Sigmoid colon (tissue), 3 donors: ENCODE data around the gene LARGE2.

Experiments used
- POLR2A ChIP-seq, 2 donors: fragments of 450-650 bp; IDR thresholded peaks; one replicate each; pipeline ENCODE4 v1.6.1; 2016; ENCODE audit warnings: antibody characterized with exemption in 2 of 2, mild to moderate bottlenecking in 2 of 2, moderate library complexity in 2 of 2
- TF ChIP-seq, protein P1 (sequence below), 4 experiments: fragments of 450-650 bp in 3 of 4; fragments of 200-600 bp in 1 of 4; IDR thresholded peaks; one replicate each; pipeline ENCODE4 v1.5.1; 2016 to 2019; ENCODE audit warnings: antibody characterized with exemption in 4 of 4, mild to moderate bottlenecking in 3 of 4, moderate library complexity in 2 of 4

DNA sequence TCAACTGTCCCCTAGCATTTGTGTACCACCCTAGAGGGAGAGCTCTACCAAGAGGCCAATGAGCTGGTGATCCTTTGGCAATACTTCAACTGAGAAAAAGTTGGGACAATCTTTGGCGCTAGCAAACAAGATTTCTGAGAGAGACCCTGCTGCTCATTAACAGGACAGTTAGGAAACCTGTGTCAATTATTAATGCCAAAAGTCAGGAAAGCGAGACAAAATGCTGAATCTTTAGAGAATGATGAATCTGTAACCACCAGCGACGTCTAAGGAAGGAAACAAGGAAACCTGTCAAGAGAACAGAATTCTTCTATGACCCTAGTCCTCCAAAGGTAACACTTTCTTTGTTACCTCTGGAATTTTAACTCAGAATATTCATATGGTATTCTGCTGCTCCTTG is 19.9 kb downstream of the LARGE2 start:
- TF ChIP-seq, protein P1, sequence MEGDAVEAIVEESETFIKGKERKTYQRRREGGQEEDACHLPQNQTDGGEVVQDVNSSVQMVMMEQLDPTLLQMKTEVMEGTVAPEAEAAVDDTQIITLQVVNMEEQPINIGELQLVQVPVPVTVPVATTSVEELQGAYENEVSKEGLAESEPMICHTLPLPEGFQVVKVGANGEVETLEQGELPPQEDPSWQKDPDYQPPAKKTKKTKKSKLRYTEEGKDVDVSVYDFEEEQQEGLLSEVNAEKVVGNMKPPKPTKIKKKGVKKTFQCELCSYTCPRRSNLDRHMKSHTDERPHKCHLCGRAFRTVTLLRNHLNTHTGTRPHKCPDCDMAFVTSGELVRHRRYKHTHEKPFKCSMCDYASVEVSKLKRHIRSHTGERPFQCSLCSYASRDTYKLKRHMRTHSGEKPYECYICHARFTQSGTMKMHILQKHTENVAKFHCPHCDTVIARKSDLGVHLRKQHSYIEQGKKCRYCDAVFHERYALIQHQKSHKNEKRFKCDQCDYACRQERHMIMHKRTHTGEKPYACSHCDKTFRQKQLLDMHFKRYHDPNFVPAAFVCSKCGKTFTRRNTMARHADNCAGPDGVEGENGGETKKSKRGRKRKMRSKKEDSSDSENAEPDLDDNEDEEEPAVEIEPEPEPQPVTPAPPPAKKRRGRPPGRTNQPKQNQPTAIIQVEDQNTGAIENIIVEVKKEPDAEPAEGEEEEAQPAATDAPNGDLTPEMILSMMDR (IDR thresholded peaks at IDR 0.05): no peak
- TF ChIP-seq POLR2A (IDR thresholded peaks at IDR 0.05): no peak
